HFF-Myc (cell line): ENCODE measurements around the gene OR4K2.

Source experiments
- DNase-seq: peaks from one replicate; pipeline ENCODE4 v3.0.0-alpha.2; 2011; ENCODE audit warnings: low read depth; ENCODE audit errors: extremely low read depth
- H3K4me3 ChIP-seq: replicated peaks from 2 replicates; pipeline ENCODE4 v1.5.1; 2011; ENCODE audit warnings: low read depth, mild to moderate bottlenecking, control low read depth, low read length
- CTCF ChIP-seq: IDR thresholded peaks from 2 replicates; pipeline ENCODE4 v1.5.1; 2012; ENCODE audit warnings: mild to moderate bottlenecking, low read depth, low read length, control low read depth; ENCODE audit errors: missing control alignments

Gene OR4K2

GRCh38 chr14:19878029-19878642 lies 3.2 kb downstream of the OR4K2 start:
- TF ChIP-seq CTCF: peak; percentile 32
- no peak overlapping the region for H3K4me3 ChIP-seq
- DNase-seq: peak; percentile 2

GRCh38 chr14:19895282-19895681 lies 20.3 kb downstream of the OR4K2 start:
- no peak overlapping the region for H3K4me3 ChIP-seq
- no peak for DNase-seq
- no peak for TF ChIP-seq CTCF

- no peak for DNase-seq
- H3K4me3 ChIP-seq: no peak overlapping the region
- no peak for TF ChIP-seq CTCF
Measured at GRCh38 chr14:19900999-19901398, 26.1 kb downstream of the OR4K2 start.

DNA sequence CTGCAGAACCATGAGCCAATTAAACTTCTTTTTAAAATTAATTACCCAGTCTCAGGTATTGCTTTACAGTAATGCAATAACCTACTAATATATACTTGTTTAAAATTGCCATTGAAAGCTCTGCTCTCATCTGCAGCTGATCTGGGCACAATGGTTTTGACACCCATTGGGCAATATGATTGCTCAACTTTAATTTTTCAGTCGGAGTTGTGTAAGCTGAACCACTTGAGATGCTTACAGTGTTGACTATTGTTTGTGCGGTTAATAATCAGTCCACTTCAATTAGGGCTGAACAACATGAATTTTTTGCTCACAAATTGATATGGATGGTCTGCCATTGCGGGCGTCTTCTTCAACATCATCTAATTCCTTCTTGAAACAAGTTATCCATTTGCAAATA lies 27.5 kb downstream of the OR4K2 start:
- no peak overlapping the region for H3K4me3 ChIP-seq
- TF ChIP-seq CTCF: no peak
- no peak for DNase-seq

- DNase-seq: no peak
- no peak overlapping the region for H3K4me3 ChIP-seq
- TF ChIP-seq CTCF: no peak
Measured at GRCh38 chr14:19906665-19907064, 31.7 kb downstream of the OR4K2 start.

DNA sequence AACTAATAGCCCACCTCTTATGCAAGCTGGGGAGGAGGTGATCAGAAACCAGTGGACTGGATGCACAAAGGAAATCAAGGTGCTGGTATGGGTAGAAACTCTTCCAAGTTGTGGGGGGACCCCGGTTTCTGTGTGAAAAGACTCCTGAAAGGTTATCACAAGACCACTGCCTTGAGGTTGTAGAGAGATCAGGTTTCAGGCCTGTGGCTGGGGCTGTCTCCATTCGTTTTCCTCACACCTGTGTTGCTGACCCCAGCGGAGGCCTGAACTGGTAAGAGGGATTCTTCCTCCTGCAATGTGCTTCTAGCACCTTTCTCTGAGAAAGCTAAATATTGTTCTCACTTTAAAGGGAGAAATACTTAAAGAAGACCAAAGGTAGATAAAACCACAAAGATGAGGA lies 36.2 kb downstream of the OR4K2 start:
- no peak for DNase-seq
- TF ChIP-seq CTCF: no peak
- H3K4me3 ChIP-seq: no peak overlapping the region

GRCh38 chr14:19917243-19917642 lies 42.3 kb downstream of the OR4K2 start:
- H3K4me3 ChIP-seq: no peak overlapping the region
- no peak for DNase-seq
- TF ChIP-seq CTCF: no peak
